ENCODE data around the gene SAMD5.

Gene SAMD5

GRCh38 chr6:147614501-147614900 lies 106.0 kb downstream of the SAMD5 start:
- TF ChIP-seq TSHZ2 (CRISPR knock-in tag; IDR thresholded peaks at IDR 0.05) (no peak), ZC3H10 (CRISPR knock-in tag; IDR thresholded peaks at IDR 0.05) (no peak), POU6F1 (CRISPR knock-in tag; IDR thresholded peaks at IDR 0.05; ENCODE audit: borderline replicate concordance, low read depth) (no peak), RARB (CRISPR knock-in tag; IDR thresholded peaks at IDR 0.05) (no peak), PATZ1 (CRISPR knock-in tag; IDR thresholded peaks at IDR 0.05; ENCODE audit: borderline replicate concordance) (no peak), TOX (CRISPR knock-in tag; IDR thresholded peaks at IDR 0.05; ENCODE audit: borderline replicate concordance) (no peak), GLIS3 (CRISPR knock-in tag; IDR thresholded peaks at IDR 0.05) (no peak), ESRRG (CRISPR knock-in tag; IDR thresholded peaks at IDR 0.05) (no peak), ZNF70 (CRISPR knock-in tag; IDR thresholded peaks at IDR 0.05) (no peak), BACH2 (CRISPR knock-in tag; IDR thresholded peaks at IDR 0.05; ENCODE audit: borderline replicate concordance) (no peak), OSR1 (CRISPR knock-in tag; IDR thresholded peaks at IDR 0.05) (no peak), ZNF565 (CRISPR knock-in tag; conservative IDR thresholded peaks at IDR 0.05; ENCODE audit: low read depth) (no peak), ZFP3 (CRISPR knock-in tag; IDR thresholded peaks at IDR 0.05) (no peak), PPARA (CRISPR knock-in tag; IDR thresholded peaks at IDR 0.05; ENCODE audit: borderline replicate concordance) (no peak), SNAI2 (CRISPR knock-in tag; IDR thresholded peaks at IDR 0.05) (no peak)
- no peak for ATAC-seq

GRCh38 chr6:147615659-147616456 lies 107.4 kb downstream of the SAMD5 start:
- no peak for ATAC-seq
- TF ChIP-seq ISL1 (CRISPR knock-in tag; IDR thresholded peaks at IDR 0.05) (no peak), POU6F1 (CRISPR knock-in tag; IDR thresholded peaks at IDR 0.05; ENCODE audit: borderline replicate concordance, low read depth) (no peak), ARNTL (CRISPR knock-in tag; IDR thresholded peaks at IDR 0.05; ENCODE audit: borderline replicate concordance, low read depth) (no peak)

GRCh38 chr6:147617366-147617765 lies 108.9 kb downstream of the SAMD5 start:
- no peak for TF ChIP-seq ISL1 (CRISPR knock-in tag; IDR thresholded peaks at IDR 0.05)
- ATAC-seq: no peak

GRCh38 chr6:147618457-147618856 lies 110.0 kb downstream of the SAMD5 start:
- no peak for ATAC-seq
- TF ChIP-seq TSHZ2 (CRISPR knock-in tag; IDR thresholded peaks at IDR 0.05): no peak
- TF ChIP-seq ZFP30 (CRISPR knock-in tag; IDR thresholded peaks at IDR 0.05): no peak
- no peak for TF ChIP-seq TOX (CRISPR knock-in tag; IDR thresholded peaks at IDR 0.05; ENCODE audit: borderline replicate concordance)
- TF ChIP-seq ZNF565 (CRISPR knock-in tag; conservative IDR thresholded peaks at IDR 0.05; ENCODE audit: low read depth): no peak
- no peak for TF ChIP-seq ZNF8 (CRISPR knock-in tag; IDR thresholded peaks at IDR 0.05)
- no peak for TF ChIP-seq ISL1 (CRISPR knock-in tag; IDR thresholded peaks at IDR 0.05)
- no peak for TF ChIP-seq PATZ1 (CRISPR knock-in tag; IDR thresholded peaks at IDR 0.05; ENCODE audit: borderline replicate concordance)
- TF ChIP-seq ESRRG (CRISPR knock-in tag; IDR thresholded peaks at IDR 0.05): no peak
- TF ChIP-seq PPARA (CRISPR knock-in tag; IDR thresholded peaks at IDR 0.05; ENCODE audit: borderline replicate concordance): no peak
- TF ChIP-seq ZNF70 (CRISPR knock-in tag; IDR thresholded peaks at IDR 0.05): no peak

Data from SK-N-SH treated with all-trans-retinoic acid at 6 μM for 48 hours (cell line).